ENCODE results near the gene PIPOX.

DNA sequence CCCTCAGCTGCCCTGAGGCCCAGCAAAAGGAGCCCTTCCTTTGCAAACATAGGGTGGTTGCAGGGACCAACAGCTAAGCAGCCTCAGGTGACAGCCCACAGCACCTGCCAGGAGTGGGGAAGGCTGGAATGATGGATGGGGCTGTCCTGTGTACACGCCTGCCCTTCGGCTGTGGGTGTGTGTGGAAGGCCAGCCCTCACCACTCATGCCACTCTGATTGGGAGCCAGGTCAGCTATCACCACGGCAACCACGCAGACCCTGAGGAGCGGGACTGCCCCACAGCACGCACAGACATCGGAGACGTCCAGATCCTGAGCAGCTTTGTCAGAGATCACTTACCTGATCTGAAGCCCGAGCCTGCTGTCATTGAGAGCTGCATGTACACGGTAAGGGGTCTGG lies 11.9 kb downstream of the PIPOX start:
- TF ChIP-seq POLR2AphosphoS5 (IDR thresholded peaks at IDR 0.05; ENCODE audit: insufficient read depth in 1 of 2, low read depth in 1 of 2) (no peak), CTCF (IDR thresholded peaks at IDR 0.05) (no peak)

All from vagina (tissue), 2 donors.